ENCODE results near the gene ABL1.

The ABL1 gene

GRCh38 chr9:130895481-130896232 lies 60.6 kb downstream of the ABL1 start:
- WGBS (ENCODE audit: insufficient coverage), result 98% methylated on average over 24 of the region's 24 CpGs
- Histone ChIP-seq H3K27ac (ENCODE audit: insufficient read depth in 1 of 2, low read depth in 1 of 2, low read length in 2 of 2, poor library complexity in 1 of 2, severe bottlenecking in 2 of 2) (no peak overlapping the region), H3K36me3 (ENCODE audit: control insufficient read depth in 4 of 4, insufficient read depth in 4 of 4, low read length in 3 of 4) (peaks cover 0 to 12% (median 3%) of the 10 kb centered on the region in 4 experiments), H3K4me1 (ENCODE audit: control extremely low read depth in 1 of 4, control insufficient read depth in 4 of 4, insufficient read depth in 4 of 4, low read length in 3 of 4) (peaks cover 0 to 17% (median 12%) of the 10 kb centered on the region in 4 experiments), H3K27me3 (replicated peaks in 2 of 5; ENCODE audit: control insufficient read depth in 4 of 5, insufficient read depth in 5 of 5, low read length in 4 of 5) (peaks cover 0 to 3% (median 0%) of the 10 kb centered on the region in 5 experiments), H3K4me3 (ENCODE audit: control insufficient read depth in 1 of 7, extremely low read depth in 1 of 7, insufficient read depth in 4 of 7, low read depth in 2 of 7, low read length in 6 of 7) (no peak overlapping the region), H3K9me3 (ENCODE audit: control extremely low read depth in 1 of 5, control insufficient read depth in 4 of 5, insufficient read depth in 2 of 5, low read depth in 1 of 5, low read length in 4 of 5) (no peaks in the 10 kb centered on the region)
- ChIA-PET CTCF (no interaction called here), POLR2A (no interaction called here)
- DNase-seq, result no peak

DNA sequence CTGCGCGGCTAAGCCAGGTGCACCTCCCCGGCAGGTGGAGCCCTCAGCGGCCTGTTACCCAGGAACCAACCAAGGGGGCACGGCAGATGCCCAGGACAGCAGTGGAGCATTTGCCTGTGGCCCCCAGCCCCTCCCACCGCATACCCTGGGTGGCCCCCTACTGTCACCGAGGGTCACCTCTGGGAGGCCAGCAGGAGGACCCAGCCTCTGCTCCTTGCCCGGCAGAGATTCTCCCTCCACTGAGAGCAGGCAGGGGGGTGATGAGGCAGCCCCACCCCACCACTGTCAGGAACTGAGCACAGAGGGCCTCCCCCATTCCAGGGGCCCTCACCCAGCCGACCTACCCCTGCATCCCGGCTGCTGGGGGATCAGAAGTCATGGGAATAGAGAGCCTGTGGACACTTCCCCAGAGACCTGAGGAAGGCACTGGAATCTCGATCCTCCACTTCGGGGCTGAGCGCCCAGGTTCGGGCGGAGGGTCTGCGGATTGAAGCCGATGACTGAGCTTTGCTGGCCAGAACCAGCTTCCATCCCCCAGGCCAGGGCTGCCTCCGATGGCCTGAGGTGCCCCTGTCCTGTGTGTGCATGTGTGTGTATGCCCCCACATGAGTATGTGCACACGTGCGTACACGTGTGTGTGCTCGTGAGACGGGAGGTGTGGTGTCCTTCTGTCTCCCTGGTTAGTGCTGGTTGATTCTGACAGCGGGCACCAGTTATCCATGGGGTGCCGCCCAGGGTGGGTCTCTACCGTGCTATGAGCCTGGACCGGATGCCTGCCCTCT lies 61.4 kb downstream of the ABL1 start, which contains the start of gene QRFP:
Gene QRFP (minus strand): TSS at position 580 of the 782 bp plus-strand sequence. CDS start 2,974 bp downstream, outside the sequence.
- H3K9me3 ChIP-seq (ENCODE audit: control extremely low read depth in 1 of 5, control insufficient read depth in 4 of 5, insufficient read depth in 2 of 5, low read depth in 1 of 5, low read length in 4 of 5), result no peaks in the 10 kb centered on the region
- no peak within 1 kb of the TSS for H3K27ac ChIP-seq (ENCODE audit: insufficient read depth in 1 of 2, low read depth in 1 of 2, low read length in 2 of 2, poor library complexity in 1 of 2, severe bottlenecking in 2 of 2)
- H3K36me3 ChIP-seq (ENCODE audit: control insufficient read depth in 4 of 4, insufficient read depth in 4 of 4, low read length in 3 of 4), result peaks cover 0 to 9% (median 3%) of the 10 kb centered on the region in 4 experiments
- peaks cover 0 to 17% (median 12%) of the 10 kb centered on the region in 4 experiments for H3K4me1 ChIP-seq (ENCODE audit: control extremely low read depth in 1 of 4, control insufficient read depth in 4 of 4, insufficient read depth in 4 of 4, low read length in 3 of 4)
- peaks cover 0 to 4% (median 3%) of the 10 kb centered on the region in 5 experiments for H3K27me3 ChIP-seq (replicated peaks in 2 of 5; ENCODE audit: control insufficient read depth in 4 of 5, insufficient read depth in 5 of 5, low read length in 4 of 5)
- no peak within 1 kb of the TSS for H3K4me3 ChIP-seq (ENCODE audit: control insufficient read depth in 1 of 7, extremely low read depth in 1 of 7, insufficient read depth in 4 of 7, low read depth in 2 of 7, low read length in 6 of 7)
- ChIA-PET CTCF (interaction anchor here (0.6 kb wide), 1 partner anchor 46 kb away, joined by 3 read pairs; no protein-coding TSS in a partner anchor), POLR2A (no interaction called here)
- DNase-seq, result no peak
- 95% methylated on average over 27 of the region's 27 CpGs for WGBS (ENCODE audit: insufficient coverage)

- H3K36me3 ChIP-seq (ENCODE audit: control insufficient read depth in 4 of 4, insufficient read depth in 4 of 4, low read length in 3 of 4), result peaks cover 0 to 5% (median 3%) of the 10 kb centered on the region in 4 experiments
- H3K9me3 ChIP-seq (ENCODE audit: control extremely low read depth in 1 of 5, control insufficient read depth in 4 of 5, insufficient read depth in 2 of 5, low read depth in 1 of 5, low read length in 4 of 5), result no peaks in the 10 kb centered on the region
- ChIA-PET CTCF (interaction anchor here (0.6 to 1.4 kb wide), 2 partner anchors 10 to 46 kb away, joined by 3 read pairs; no protein-coding TSS in a partner anchor), POLR2A (no interaction called here)
- no peak for DNase-seq
- no peak overlapping the region for H3K27ac ChIP-seq (ENCODE audit: insufficient read depth in 1 of 2, low read depth in 1 of 2, low read length in 2 of 2, poor library complexity in 1 of 2, severe bottlenecking in 2 of 2)
- WGBS (ENCODE audit: insufficient coverage), result 90% methylated on average over 14 of the region's 16 CpGs
- no peak overlapping the region for H3K4me3 ChIP-seq (ENCODE audit: control insufficient read depth in 1 of 7, extremely low read depth in 1 of 7, insufficient read depth in 4 of 7, low read depth in 2 of 7, low read length in 6 of 7)
- H3K27me3 ChIP-seq (replicated peaks in 2 of 5; ENCODE audit: control insufficient read depth in 4 of 5, insufficient read depth in 5 of 5, low read length in 4 of 5), result peaks cover 0 to 4% (median 3%) of the 10 kb centered on the region in 5 experiments
- peaks cover 0 to 17% (median 12%) of the 10 kb centered on the region in 4 experiments for H3K4me1 ChIP-seq (ENCODE audit: control extremely low read depth in 1 of 4, control insufficient read depth in 4 of 4, insufficient read depth in 4 of 4, low read length in 3 of 4)
These were observed 62.2 kb downstream of the ABL1 start for GRCh38 chr9:130897105-130897751.

DNA sequence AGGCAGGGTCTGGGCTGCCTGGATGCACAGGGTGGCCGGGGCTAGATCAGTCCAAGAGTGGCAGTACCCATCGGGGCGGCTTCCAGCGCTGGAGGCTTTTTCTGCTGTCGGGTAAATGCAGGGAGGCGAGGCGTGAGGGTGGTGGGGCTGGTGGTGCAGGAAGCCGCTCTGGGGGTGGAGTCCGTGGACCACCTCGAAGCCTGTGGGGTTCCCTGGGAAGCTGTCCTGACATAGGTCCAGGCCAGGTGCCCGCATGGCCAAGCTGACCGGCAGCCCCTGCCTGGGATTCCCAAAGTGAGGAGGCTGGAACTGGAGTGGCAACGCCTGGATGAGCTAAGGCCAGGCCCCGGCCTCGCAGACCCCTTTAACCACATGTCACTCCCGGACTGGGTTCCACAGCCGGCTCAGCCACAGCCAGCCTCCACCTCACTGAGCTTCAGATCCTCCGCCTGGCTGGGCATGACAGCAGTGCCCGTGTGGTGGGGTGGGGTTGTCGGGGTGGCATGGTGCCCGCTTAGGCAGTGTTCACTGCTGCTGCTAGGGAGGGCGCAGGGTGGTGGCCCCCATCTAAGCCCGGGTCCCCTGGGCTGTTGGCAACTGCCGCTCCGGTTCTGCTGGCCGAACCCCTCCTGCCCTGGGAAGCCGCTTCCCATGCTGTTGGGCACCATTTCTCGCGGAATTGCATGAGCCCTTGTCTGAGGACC lies 62.9 kb downstream of the ABL1 start:
- H3K36me3 ChIP-seq (ENCODE audit: control insufficient read depth in 4 of 4, insufficient read depth in 4 of 4, low read length in 3 of 4), result peaks cover 0 to under 1% (median 0%) of the 10 kb centered on the region in 4 experiments
- no peak overlapping the region for H3K4me3 ChIP-seq (ENCODE audit: control insufficient read depth in 1 of 7, extremely low read depth in 1 of 7, insufficient read depth in 4 of 7, low read depth in 2 of 7, low read length in 6 of 7)
- DNase-seq, result no peak
- POLR2A ChIA-PET, result no interaction called here
- WGBS (ENCODE audit: insufficient coverage), result 93% methylated on average over 18 of the region's 29 CpGs
- no peaks in the 10 kb centered on the region for H3K9me3 ChIP-seq (ENCODE audit: control extremely low read depth in 1 of 5, control insufficient read depth in 4 of 5, insufficient read depth in 2 of 5, low read depth in 1 of 5, low read length in 4 of 5)
- CTCF ChIA-PET, result interaction anchor here (1.4 kb wide), 1 partner anchor 9 kb away, joined by 3 read pairs; no protein-coding TSS in a partner anchor
- no peak overlapping the region for H3K27ac ChIP-seq (ENCODE audit: insufficient read depth in 1 of 2, low read depth in 1 of 2, low read length in 2 of 2, poor library complexity in 1 of 2, severe bottlenecking in 2 of 2)
- H3K4me1 ChIP-seq (ENCODE audit: control extremely low read depth in 1 of 4, control insufficient read depth in 4 of 4, insufficient read depth in 4 of 4, low read length in 3 of 4), result peaks cover 0 to 13% (median 11%) of the 10 kb centered on the region in 4 experiments
- peaks cover 0 to 4% (median 3%) of the 10 kb centered on the region in 5 experiments for H3K27me3 ChIP-seq (replicated peaks in 2 of 5; ENCODE audit: control insufficient read depth in 4 of 5, insufficient read depth in 5 of 5, low read length in 4 of 5)

- H3K4me3 ChIP-seq (ENCODE audit: control insufficient read depth in 1 of 7, extremely low read depth in 1 of 7, insufficient read depth in 4 of 7, low read depth in 2 of 7, low read length in 6 of 7), result no peak overlapping the region
- no peaks in the 10 kb centered on the region for H3K9me3 ChIP-seq (ENCODE audit: control extremely low read depth in 1 of 5, control insufficient read depth in 4 of 5, insufficient read depth in 2 of 5, low read depth in 1 of 5, low read length in 4 of 5)
- no peak overlapping the region for H3K27ac ChIP-seq (ENCODE audit: insufficient read depth in 1 of 2, low read depth in 1 of 2, low read length in 2 of 2, poor library complexity in 1 of 2, severe bottlenecking in 2 of 2)
- peaks cover 0 to 8% (median 7%) of the 10 kb centered on the region in 4 experiments for H3K4me1 ChIP-seq (ENCODE audit: control extremely low read depth in 1 of 4, control insufficient read depth in 4 of 4, insufficient read depth in 4 of 4, low read length in 3 of 4)
- POLR2A ChIA-PET, result no interaction called here
- peaks cover 0 to 4% (median 3%) of the 10 kb centered on the region in 5 experiments for H3K27me3 ChIP-seq (replicated peaks in 2 of 5; ENCODE audit: control insufficient read depth in 4 of 5, insufficient read depth in 5 of 5, low read length in 4 of 5)
- DNase-seq, result no peak
- WGBS (ENCODE audit: insufficient coverage), result 91% methylated on average over 4 of the region's 4 CpGs
- H3K36me3 ChIP-seq (ENCODE audit: control insufficient read depth in 4 of 4, insufficient read depth in 4 of 4, low read length in 3 of 4), result no peaks in the 10 kb centered on the region
- CTCF ChIA-PET, result interaction anchor here (1.4 kb wide), 1 partner anchor 8 kb away, joined by 3 read pairs; no protein-coding TSS in a partner anchor
These were observed 63.4 kb downstream of the ABL1 start for GRCh38 chr9:130898552-130898852.

- no peaks in the 10 kb centered on the region for H3K36me3 ChIP-seq (ENCODE audit: control insufficient read depth in 4 of 4, insufficient read depth in 4 of 4, low read length in 3 of 4)
- H3K4me1 ChIP-seq (ENCODE audit: control extremely low read depth in 1 of 4, control insufficient read depth in 4 of 4, insufficient read depth in 4 of 4, low read length in 3 of 4), result peaks cover 0 to 1% (median under 1%) of the 10 kb centered on the region in 4 experiments
- 92% methylated on average over 17 of the region's 25 CpGs for WGBS (ENCODE audit: insufficient coverage)
- H3K4me3 ChIP-seq (ENCODE audit: control insufficient read depth in 1 of 7, extremely low read depth in 1 of 7, insufficient read depth in 4 of 7, low read depth in 2 of 7, low read length in 6 of 7), result no peak overlapping the region
- POLR2A ChIA-PET, result no interaction called here
- H3K27ac ChIP-seq (ENCODE audit: insufficient read depth in 1 of 2, low read depth in 1 of 2, low read length in 2 of 2, poor library complexity in 1 of 2, severe bottlenecking in 2 of 2), result no peak overlapping the region
- peaks cover 0 to 4% (median 3%) of the 10 kb centered on the region in 5 experiments for H3K27me3 ChIP-seq (replicated peaks in 2 of 5; ENCODE audit: control insufficient read depth in 4 of 5, insufficient read depth in 5 of 5, low read length in 4 of 5)
- CTCF ChIA-PET, result interaction anchor here (1.2 to 2.1 kb wide), 2 partner anchors 34 to 99 kb away, joined by 3 to 4 read pairs; no protein-coding TSS in a partner anchor
- no peaks in the 10 kb centered on the region for H3K9me3 ChIP-seq (ENCODE audit: control extremely low read depth in 1 of 5, control insufficient read depth in 4 of 5, insufficient read depth in 2 of 5, low read depth in 1 of 5, low read length in 4 of 5)
- no peak for DNase-seq
These were observed 64.1 kb downstream of the ABL1 start for GRCh38 chr9:130899051-130899748.
